ENCODE results near the gene CC2D2A. TPM values are rescaled to one million over a fixed set of nuclear protein-coding genes. Genes with fewer than 3 reads are reported as not detected.
A peak's percentile ranks its signal among the peaks of the same experiment; 100 is the strongest.

The CC2D2A gene
- total RNA-seq (10 to 100 TPM; 37.0 to 63.7 TPM), polyA plus RNA-seq (10 to 100 TPM in 1 of 2 donors, 1 to 10 TPM in 1; 9.2 to 12.5 TPM)
- long read RNA-seq, donor 1, partial matches to known transcripts: 6 of 9 reads
- long read RNA-seq, donor 1, other reads (novel, unspliced or antisense): 0 of 9 reads
- long read RNA-seq, donor 2, partial matches to known transcripts: 0 of 1 reads
- long read RNA-seq, donor 2, other reads (novel, unspliced or antisense): 0 of 1 reads
- long read RNA-seq, donor 3, partial matches to known transcripts: 8 of 9 reads
- long read RNA-seq, donor 3, other reads (novel, unspliced or antisense): 0 of 9 reads
- long read RNA-seq, donor 4, partial matches to known transcripts: 0 of 2 reads
- long read RNA-seq, donor 4, other reads (novel, unspliced or antisense): 0 of 2 reads
- long read RNA-seq, donor 5, partial matches to known transcripts: 61 of 107 reads
- long read RNA-seq, donor 5, other reads (novel, unspliced or antisense): 41 of 107 reads

DNA sequence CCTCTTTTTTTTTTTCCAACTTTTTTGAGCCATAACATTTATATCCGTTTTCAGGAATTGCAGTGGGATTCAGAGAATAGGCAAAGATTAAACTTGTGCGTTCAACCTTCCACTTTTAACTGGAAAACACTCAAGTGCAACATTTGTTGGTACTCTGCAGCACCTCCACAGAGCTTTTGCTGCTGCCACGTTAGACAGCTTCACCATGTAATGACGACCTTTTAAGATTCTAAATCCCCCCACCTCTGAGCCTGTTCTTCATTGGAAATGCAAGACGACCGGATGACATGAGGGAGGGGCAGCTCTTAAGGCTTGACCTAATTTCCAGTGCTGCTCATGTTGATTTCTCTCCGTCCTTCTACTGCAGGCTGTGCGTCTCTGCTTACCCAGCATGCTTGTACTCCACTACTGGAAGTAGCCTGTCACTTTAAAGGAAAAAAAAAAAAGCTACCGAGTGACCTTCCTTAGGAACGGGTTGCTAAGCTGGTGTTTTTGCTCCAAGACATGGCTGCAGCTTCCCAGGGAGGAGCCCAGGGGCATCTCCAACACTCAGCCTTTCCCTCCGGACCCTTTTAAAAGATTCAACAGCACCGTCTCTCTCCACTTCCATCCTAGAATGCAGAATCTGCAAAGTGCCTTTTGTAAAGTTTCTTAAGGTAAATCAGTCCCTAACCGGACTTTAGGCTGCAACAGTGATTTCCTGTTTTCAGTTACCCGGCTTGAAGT lies at the start of gene CC2D2A:
Gene CC2D2A, plus strand, starts transcription at position 481 of the 726 bp plus-strand sequence. CDS start 6,051 bp downstream, outside the sequence.
- Histone ChIP-seq H3K4me3 (peak within 1 kb of the TSS; percentile 42), H3K27me3 (ENCODE audit: control insufficient read depth in 3 of 3, insufficient read depth in 3 of 3, low read length in 2 of 3) (no peaks in the 10 kb centered on the region), H3K9ac (ENCODE audit: insufficient read depth in 1 of 2, low read length in 2 of 2) (peak within 1 kb of the TSS; percentile 44 to 75), H3K4me1 (ENCODE audit: control insufficient read depth in 5 of 5, insufficient read depth in 5 of 5, low read length in 5 of 5) (peaks cover 0 to 10% (median 0%) of the 10 kb centered on the region in 5 donors), H3K27ac (ENCODE audit: low read depth in 1 of 2, low read length in 1 of 2) (peak within 1 kb of the TSS; percentile 55 to 64), H3K36me3 (ENCODE audit: control insufficient read depth in 4 of 4, insufficient read depth in 4 of 4, low read length in 4 of 4) (no peaks in the 10 kb centered on the region), H3K9me3 (ENCODE audit: control insufficient read depth in 4 of 4, insufficient read depth in 3 of 4, low read length in 3 of 4) (no peaks in the 10 kb centered on the region)
- TF ChIP-seq, protein P1, sequence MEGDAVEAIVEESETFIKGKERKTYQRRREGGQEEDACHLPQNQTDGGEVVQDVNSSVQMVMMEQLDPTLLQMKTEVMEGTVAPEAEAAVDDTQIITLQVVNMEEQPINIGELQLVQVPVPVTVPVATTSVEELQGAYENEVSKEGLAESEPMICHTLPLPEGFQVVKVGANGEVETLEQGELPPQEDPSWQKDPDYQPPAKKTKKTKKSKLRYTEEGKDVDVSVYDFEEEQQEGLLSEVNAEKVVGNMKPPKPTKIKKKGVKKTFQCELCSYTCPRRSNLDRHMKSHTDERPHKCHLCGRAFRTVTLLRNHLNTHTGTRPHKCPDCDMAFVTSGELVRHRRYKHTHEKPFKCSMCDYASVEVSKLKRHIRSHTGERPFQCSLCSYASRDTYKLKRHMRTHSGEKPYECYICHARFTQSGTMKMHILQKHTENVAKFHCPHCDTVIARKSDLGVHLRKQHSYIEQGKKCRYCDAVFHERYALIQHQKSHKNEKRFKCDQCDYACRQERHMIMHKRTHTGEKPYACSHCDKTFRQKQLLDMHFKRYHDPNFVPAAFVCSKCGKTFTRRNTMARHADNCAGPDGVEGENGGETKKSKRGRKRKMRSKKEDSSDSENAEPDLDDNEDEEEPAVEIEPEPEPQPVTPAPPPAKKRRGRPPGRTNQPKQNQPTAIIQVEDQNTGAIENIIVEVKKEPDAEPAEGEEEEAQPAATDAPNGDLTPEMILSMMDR (IDR thresholded peaks at IDR 0.05; ENCODE audit: control extremely low read depth, extremely low read depth): no peak
- peak; percentile 68 to 87 (median 87) for DNase-seq
- peak; percentile 88 for ATAC-seq (ENCODE audit: insufficient read depth, low FRiP score)
- WGBS, 2 donors: 6 to 8% methylated on average over 14 of the region's 14 CpGs

DNA sequence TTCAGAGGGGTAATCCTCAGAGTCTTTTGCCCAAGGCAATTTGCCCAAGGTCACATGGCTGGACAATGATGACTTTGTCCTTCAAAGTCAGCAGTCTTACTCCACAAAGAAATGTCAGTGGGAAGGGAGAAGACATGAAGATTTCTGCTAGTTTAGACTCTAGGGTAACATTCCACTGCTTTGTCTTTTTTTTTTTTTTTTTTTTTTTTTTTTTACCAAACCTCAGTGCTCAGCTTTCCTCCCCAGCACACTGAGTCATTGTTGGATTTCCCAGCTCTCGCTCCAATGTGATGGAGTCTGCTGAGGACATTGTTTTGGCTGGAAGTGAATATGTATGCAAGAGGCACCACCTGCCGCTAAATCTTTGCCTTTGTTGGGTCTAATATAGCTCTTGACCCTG lies 49.0 kb upstream of the CC2D2A start:
- H3K4me1 ChIP-seq (ENCODE audit: control insufficient read depth in 5 of 5, insufficient read depth in 5 of 5, low read length in 5 of 5): no peaks in the 10 kb centered on the region
- no peak for ATAC-seq (ENCODE audit: insufficient read depth, low FRiP score)
- H3K27ac ChIP-seq (ENCODE audit: low read depth in 1 of 2, low read length in 1 of 2): no peak overlapping the region

GRCh38 chr4:15423285-15423711 lies 46.4 kb upstream of the CC2D2A start:
- Histone ChIP-seq H3K4me1 (ENCODE audit: control insufficient read depth in 5 of 5, insufficient read depth in 5 of 5, low read length in 5 of 5) (peaks cover 0 to 12% (median 2%) of the 10 kb centered on the region in 5 donors), H3K9ac (ENCODE audit: insufficient read depth in 1 of 2, low read length in 2 of 2) (no peak overlapping the region), H3K36me3 (ENCODE audit: control insufficient read depth in 4 of 4, insufficient read depth in 4 of 4, low read length in 4 of 4) (no peaks in the 10 kb centered on the region), H3K27ac (ENCODE audit: low read depth in 1 of 2, low read length in 1 of 2) (no peak overlapping the region), H3K4me3 (no peak overlapping the region), H3K27me3 (ENCODE audit: control insufficient read depth in 3 of 3, insufficient read depth in 3 of 3, low read length in 2 of 3) (no peaks in the 10 kb centered on the region), H3K9me3 (ENCODE audit: control insufficient read depth in 4 of 4, insufficient read depth in 3 of 4, low read length in 3 of 4) (peaks cover 0 to 2% (median 0%) of the 10 kb centered on the region in 4 donors)
- no peak for DNase-seq
- TF ChIP-seq, protein P1 (IDR thresholded peaks at IDR 0.05; ENCODE audit: control extremely low read depth, extremely low read depth): no peak
- no peak for ATAC-seq (ENCODE audit: insufficient read depth, low FRiP score)
- WGBS, 2 donors: 73 to 86% methylated on average over 5 of the region's 5 CpGs

More for the DNA sequence above, 49.0 kb upstream of the CC2D2A start:
- Histone ChIP-seq H3K9me3 (ENCODE audit: control insufficient read depth in 4 of 4, insufficient read depth in 3 of 4, low read length in 3 of 4) (peaks cover 0 to 2% (median 0%) of the 10 kb centered on the region in 4 donors), H3K9ac (ENCODE audit: insufficient read depth in 1 of 2, low read length in 2 of 2) (no peak overlapping the region), H3K27me3 (ENCODE audit: control insufficient read depth in 3 of 3, insufficient read depth in 3 of 3, low read length in 2 of 3) (no peaks in the 10 kb centered on the region), H3K4me3 (no peak overlapping the region), H3K36me3 (ENCODE audit: control insufficient read depth in 4 of 4, insufficient read depth in 4 of 4, low read length in 4 of 4) (no peaks in the 10 kb centered on the region)
- no peak for DNase-seq
- TF ChIP-seq, protein P1 (IDR thresholded peaks at IDR 0.05; ENCODE audit: control extremely low read depth, extremely low read depth): no peak
- 73 to 83% methylated on average over 1 to 2 of the region's 2 CpGs for WGBS, 2 donors

Data from lung (tissue), 16 donors.